Mammary epithelial cell (primary cell): ENCODE data around the gene XPR1.

Source experiments
- CTCF ChIP-seq, 2 donors: IDR thresholded peaks in 1 of 2; conservative IDR thresholded peaks in 1 of 2; 2 replicates each; pipeline ENCODE4 v1.5.1; 2011 to 2012; ENCODE audit warnings: inconsistent platforms in 2 of 2, low read length in 2 of 2, mild to moderate bottlenecking in 2 of 2, control low read depth in 1 of 2, low read depth in 1 of 2; ENCODE audit not compliant: insufficient read depth in 1 of 2; ENCODE audit errors: extremely low read depth in 1 of 2
- EZH2 ChIP-seq: IDR thresholded peaks from 2 replicates; pipeline ENCODE4 v1.6.1; 2012; ENCODE audit warnings: low read length, inconsistent platforms, borderline replicate concordance

- TF ChIP-seq CTCF (conservative IDR thresholded peaks at IDR 0.05 in 1 of 2, IDR thresholded peaks at IDR 0.05 in 1 of 2; ENCODE audit: extremely low read depth in 1 of 2, insufficient read depth in 1 of 2, low read depth in 1 of 2, low read length in 2 of 2) (no peak), EZH2 (no peak)
These were observed 261.8 kb downstream of the XPR1 start for GRCh38 chr1:180893614-180894013.
